COR-L47 (cell line): ENCODE data around the gene UBE2M.

Experiments used
- DNase-seq: peaks from one replicate; lab custom pipeline; 2025; lab: John Stamatoyannopoulos, UW

UBE2M gene

GRCh38 chr19:58570770-58571574 lies 12.6 kb upstream of the UBE2M start:
- DNase-seq, result no peak

- no peak for DNase-seq
These were observed 11.7 kb upstream of the UBE2M start for GRCh38 chr19:58569943-58570670.

- no peak for DNase-seq
These were observed 11.0 kb upstream of the UBE2M start for GRCh38 chr19:58569191-58569942.

- DNase-seq, result no peak
These were observed 10.2 kb upstream of the UBE2M start for GRCh38 chr19:58568453-58569130.

- DNase-seq, result no peak
These were observed 8.6 kb upstream of the UBE2M start for GRCh38 chr19:58566989-58567388.

- DNase-seq, result no peak
These were observed 5.4 kb upstream of the UBE2M start for GRCh38 chr19:58563823-58564222.

- no peak for DNase-seq
These were observed 4.7 kb upstream of the UBE2M start for GRCh38 chr19:58563034-58563573.

GRCh38 chr19:58562122-58563033 lies 4.0 kb upstream of the UBE2M start:
- DNase-seq, result no peak

GRCh38 chr19:58561373-58562121 lies 3.1 kb upstream of the UBE2M start:
- no peak for DNase-seq

GRCh38 chr19:58560921-58561320 lies 2.5 kb upstream of the UBE2M start:
- no peak for DNase-seq

- no peak for DNase-seq
These were observed 1.8 kb upstream of the UBE2M start for GRCh38 chr19:58560007-58560887.

- DNase-seq, result no peak
These were observed 1.0 kb upstream of the UBE2M start for GRCh38 chr19:58559275-58560006.

GRCh38 chr19:58558623-58559274 lies 338 bp upstream of the UBE2M start:
- no peak for DNase-seq

GRCh38 chr19:58557221-58558065 lies 968 bp downstream of the UBE2M start:
- DNase-seq, result no peak

GRCh38 chr19:58556622-58557220 lies 1.7 kb downstream of the UBE2M start:
- DNase-seq, result no peak

- no peak for DNase-seq
These were observed 2.3 kb downstream of the UBE2M start for GRCh38 chr19:58555920-58556621.
